BLaER1 (cell line): ENCODE measurements around the gene P2RX2.
"Not testable (repeated sequence)": the region's sequence is repeated elsewhere in the genome, so short reads cannot be mapped to it uniquely, and the experiment has no call there.

Experiments used
- H3K27ac ChIP-seq: shearing (Covaris generic); formaldehyde crosslinking; 2 replicates; pipeline ENCODE4 v1.8.1; 2022
- H3K27me3 ChIP-seq: shearing (Covaris generic); formaldehyde crosslinking; 2 replicates; pipeline ENCODE4 v1.8.1; 2022
- H3K36me3 ChIP-seq: shearing (Covaris generic); formaldehyde crosslinking; 2 replicates; pipeline ENCODE4 v1.8.1; 2022
- H3K4me1 ChIP-seq: shearing (Covaris generic); formaldehyde crosslinking; 2 replicates; pipeline ENCODE4 v1.8.1; 2022
- H3K4me2 ChIP-seq: shearing (Covaris generic); formaldehyde crosslinking; 2 replicates; pipeline ENCODE4 v1.8.1; 2022
- H3K4me3 ChIP-seq: shearing (Covaris generic); formaldehyde crosslinking; 2 replicates; pipeline ENCODE4 v1.8.1; 2022
- H3K9ac ChIP-seq: shearing (Covaris generic); formaldehyde crosslinking; 2 replicates; pipeline ENCODE4 v1.8.1; 2022
- H3K9me3 ChIP-seq: shearing (Covaris generic); formaldehyde crosslinking; 2 replicates; pipeline ENCODE4 v1.8.1; 2022
- H4K20me1 ChIP-seq: shearing (Covaris generic); formaldehyde crosslinking; 2 replicates; pipeline ENCODE4 v1.8.1; 2022
- Cebpa-rat ChIP-seq: shearing (Covaris generic); IDR thresholded peaks from 2 replicates; pipeline ENCODE4 v1.8.1; 2022

Gene P2RX2

DNA sequence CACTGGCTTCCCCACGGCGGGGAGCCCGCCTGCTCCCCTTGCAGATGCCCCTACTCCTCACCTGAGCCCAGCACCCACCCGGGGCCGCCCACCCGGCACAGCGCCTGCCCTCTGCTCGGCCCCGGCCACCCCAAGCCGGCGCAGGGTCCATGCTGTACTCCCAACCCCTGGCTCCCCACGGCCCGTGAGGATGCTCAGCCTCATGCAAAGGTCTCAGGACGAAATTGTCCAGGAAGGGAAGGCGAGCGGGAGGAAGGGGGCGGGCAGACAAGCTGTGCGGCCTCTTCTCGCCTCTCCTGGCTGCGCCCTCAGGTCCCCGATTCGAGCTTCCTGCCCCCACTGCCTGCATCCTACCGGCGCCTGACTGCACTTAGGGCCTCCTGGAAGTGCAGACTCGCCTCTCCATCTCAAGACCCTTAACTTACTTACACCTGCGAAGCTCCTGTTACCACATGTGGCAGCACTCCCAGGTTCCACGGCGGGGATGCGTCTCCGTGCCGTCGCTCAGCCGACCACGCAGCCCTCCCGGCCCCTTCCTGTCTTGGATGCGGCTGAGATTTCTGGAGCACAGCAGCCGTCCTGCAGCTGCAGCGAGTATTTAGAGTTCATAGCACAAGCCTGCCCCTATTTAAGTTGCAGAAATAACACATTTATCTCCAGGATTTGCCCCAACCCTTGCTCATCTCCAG lies 26.1 kb upstream of the P2RX2 start:
- Histone ChIP-seq H3K9me3 (no peaks in the 10 kb centered on the region), H3K27ac (no peak overlapping the region)

DNA sequence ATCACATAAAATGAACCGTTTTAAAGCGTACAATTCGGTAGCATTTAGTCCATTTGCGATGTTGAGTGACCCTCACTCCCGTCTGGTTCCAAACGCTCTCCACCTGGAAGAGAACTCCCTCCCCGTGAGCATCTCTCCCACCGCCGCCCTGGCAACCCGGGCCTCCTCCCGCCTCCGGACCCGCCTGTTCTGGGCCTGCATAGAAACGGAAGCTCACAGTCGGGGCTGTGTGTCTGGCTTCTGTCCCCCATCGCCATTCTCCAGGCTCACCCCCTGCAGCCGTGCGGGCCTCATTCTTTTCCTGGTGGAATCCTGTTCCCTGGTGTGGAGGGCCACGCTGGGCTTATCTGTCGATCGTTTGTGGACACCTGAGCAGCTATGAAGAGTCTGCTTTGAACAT lies 25.5 kb upstream of the P2RX2 start:
- no peak for TF ChIP-seq Cebpa-rat
- Histone ChIP-seq H3K27me3 (no peaks in the 10 kb centered on the region), H3K27ac (no peak overlapping the region), H3K4me2 (no peak overlapping the region), H3K4me1 (peaks cover 14% of the 10 kb centered on the region), H3K4me3 (no peak overlapping the region), H4K20me1 (no peaks in the 10 kb centered on the region), H3K36me3 (no peaks in the 10 kb centered on the region), H3K9ac (no peak overlapping the region), H3K9me3 (no peaks in the 10 kb centered on the region)

More for the DNA sequence above, 26.1 kb upstream of the P2RX2 start:
- Histone ChIP-seq H3K4me2 (no peak overlapping the region), H3K36me3 (no peaks in the 10 kb centered on the region), H3K4me1 (peaks cover 11% of the 10 kb centered on the region), H3K9ac (no peak overlapping the region), H3K27me3 (no peaks in the 10 kb centered on the region), H4K20me1 (no peaks in the 10 kb centered on the region), H3K4me3 (no peak overlapping the region)
- TF ChIP-seq Cebpa-rat = no peak

DNA sequence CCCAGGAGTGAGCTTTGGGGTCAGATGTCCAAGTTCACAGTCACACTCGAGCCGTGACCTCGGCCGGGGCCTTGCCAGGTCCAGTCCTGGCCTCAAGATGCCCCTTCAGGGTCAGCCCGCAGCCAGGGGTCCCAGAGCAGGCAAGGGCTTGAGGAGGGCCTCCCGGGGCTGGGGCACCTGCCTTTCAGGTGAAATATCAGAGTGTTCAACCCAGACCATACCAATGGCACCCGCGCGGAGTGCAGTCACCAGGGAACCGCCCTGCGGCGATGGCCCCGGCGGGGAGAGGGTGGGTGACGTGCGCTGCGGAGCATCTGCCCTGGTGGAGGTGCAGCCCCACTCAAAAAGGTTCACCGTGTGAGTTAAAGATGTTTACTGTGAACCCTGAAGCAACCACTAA lies 25.1 kb upstream of the P2RX2 start:
- no peak overlapping the region for H3K4me3 ChIP-seq
- no peak for TF ChIP-seq Cebpa-rat
- H3K4me1 ChIP-seq = peaks cover 14% of the 10 kb centered on the region
- H4K20me1 ChIP-seq = no peaks in the 10 kb centered on the region
- H3K4me2 ChIP-seq = peak overlapping the region; percentile 25
- no peak overlapping the region for H3K9ac ChIP-seq
- no peaks in the 10 kb centered on the region for H3K9me3 ChIP-seq
- H3K27me3 ChIP-seq = no peaks in the 10 kb centered on the region
- no peak overlapping the region for H3K27ac ChIP-seq
- no peaks in the 10 kb centered on the region for H3K36me3 ChIP-seq

DNA sequence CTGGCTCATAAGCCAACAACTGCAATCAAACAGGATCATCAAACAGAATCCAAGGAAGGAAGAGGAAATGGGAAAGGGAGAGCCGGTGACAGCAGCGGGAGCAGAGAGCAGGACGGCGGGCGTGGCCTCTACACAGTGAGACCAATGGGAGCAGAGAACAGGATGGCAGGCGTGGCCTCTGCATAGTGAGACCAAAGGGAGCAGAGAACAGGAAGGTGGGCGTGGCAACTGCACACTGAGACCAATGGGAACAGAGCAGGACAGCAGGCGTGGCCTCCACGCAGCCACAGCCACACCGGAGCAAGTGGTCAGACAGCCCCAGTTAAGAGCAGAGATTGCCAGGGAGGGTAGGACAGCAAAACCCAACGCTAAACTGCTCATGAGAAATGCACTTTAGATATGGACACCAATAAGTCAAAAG lies 24.6 kb upstream of the P2RX2 start:
- no peaks in the 10 kb centered on the region for H3K9me3 ChIP-seq
- peak overlapping the region; percentile 25 for H3K4me2 ChIP-seq
- H3K4me1 ChIP-seq = peaks cover 14% of the 10 kb centered on the region
- H3K4me3 ChIP-seq = no peak overlapping the region
- TF ChIP-seq Cebpa-rat = no peak
- H3K9ac ChIP-seq = no peak overlapping the region
- no peak overlapping the region for H3K27ac ChIP-seq
- H3K36me3 ChIP-seq = no peaks in the 10 kb centered on the region
- no peaks in the 10 kb centered on the region for H3K27me3 ChIP-seq
- H4K20me1 ChIP-seq = no peaks in the 10 kb centered on the region

DNA sequence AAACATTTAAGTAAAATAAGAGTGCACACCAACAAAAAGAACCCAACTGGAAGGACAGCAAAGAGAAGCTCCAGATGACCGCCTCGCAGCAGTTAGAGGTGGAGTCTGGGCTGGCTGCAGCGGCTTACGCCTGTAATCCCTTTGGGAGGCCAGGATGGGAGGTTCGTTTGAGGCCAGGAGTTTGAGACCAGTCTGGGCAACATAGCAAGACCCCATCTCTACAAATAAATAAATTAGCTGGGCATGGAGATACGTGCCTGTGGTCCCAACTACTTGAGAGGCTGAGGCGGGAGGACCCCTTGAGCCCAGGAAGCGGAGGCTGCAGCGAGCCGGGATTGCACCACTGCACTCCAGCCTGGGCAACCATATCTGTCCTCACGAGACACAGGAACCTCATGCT lies 23.4 kb upstream of the P2RX2 start:
- no peaks in the 10 kb centered on the region for H3K27me3 ChIP-seq
- no peaks in the 10 kb centered on the region for H3K36me3 ChIP-seq
- H3K9me3 ChIP-seq = no peaks in the 10 kb centered on the region
- H3K27ac ChIP-seq = no peak overlapping the region
- TF ChIP-seq Cebpa-rat = no peak
- peaks cover 24% of the 10 kb centered on the region for H3K4me1 ChIP-seq
- no peak overlapping the region for H3K4me3 ChIP-seq
- H3K9ac ChIP-seq = no peak overlapping the region
- H3K4me2 ChIP-seq = no peak overlapping the region
- H4K20me1 ChIP-seq = no peaks in the 10 kb centered on the region

DNA sequence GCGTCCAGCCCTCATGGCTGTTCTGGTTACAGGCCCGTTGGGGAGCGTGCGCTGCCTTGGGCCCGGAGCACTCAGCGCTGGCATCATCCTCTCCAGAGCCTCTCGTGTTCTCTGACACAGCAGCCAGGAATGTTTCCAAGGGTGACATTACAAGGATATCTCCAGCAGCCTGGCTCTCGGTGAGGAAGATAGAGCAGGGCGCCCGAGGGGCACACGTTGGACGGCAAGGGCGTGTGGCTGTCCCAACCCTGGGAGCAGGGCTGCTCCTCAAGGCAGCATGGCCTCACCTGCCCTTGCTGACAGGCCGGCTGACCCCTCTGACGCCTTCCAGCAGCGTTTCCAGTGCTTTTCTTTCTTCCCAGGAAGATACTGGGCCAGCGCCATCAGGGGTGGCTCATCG lies 22.6 kb upstream of the P2RX2 start:
- peaks cover 32% of the 10 kb centered on the region for H3K4me1 ChIP-seq
- no peak overlapping the region for H3K9ac ChIP-seq
- no peak overlapping the region for H3K4me2 ChIP-seq
- H3K4me3 ChIP-seq = no peak overlapping the region
- H3K27ac ChIP-seq = no peak overlapping the region
- H3K36me3 ChIP-seq = no peaks in the 10 kb centered on the region
- no peaks in the 10 kb centered on the region for H3K9me3 ChIP-seq
- no peak for TF ChIP-seq Cebpa-rat
- H3K27me3 ChIP-seq = no peaks in the 10 kb centered on the region
- H4K20me1 ChIP-seq = no peaks in the 10 kb centered on the region

DNA sequence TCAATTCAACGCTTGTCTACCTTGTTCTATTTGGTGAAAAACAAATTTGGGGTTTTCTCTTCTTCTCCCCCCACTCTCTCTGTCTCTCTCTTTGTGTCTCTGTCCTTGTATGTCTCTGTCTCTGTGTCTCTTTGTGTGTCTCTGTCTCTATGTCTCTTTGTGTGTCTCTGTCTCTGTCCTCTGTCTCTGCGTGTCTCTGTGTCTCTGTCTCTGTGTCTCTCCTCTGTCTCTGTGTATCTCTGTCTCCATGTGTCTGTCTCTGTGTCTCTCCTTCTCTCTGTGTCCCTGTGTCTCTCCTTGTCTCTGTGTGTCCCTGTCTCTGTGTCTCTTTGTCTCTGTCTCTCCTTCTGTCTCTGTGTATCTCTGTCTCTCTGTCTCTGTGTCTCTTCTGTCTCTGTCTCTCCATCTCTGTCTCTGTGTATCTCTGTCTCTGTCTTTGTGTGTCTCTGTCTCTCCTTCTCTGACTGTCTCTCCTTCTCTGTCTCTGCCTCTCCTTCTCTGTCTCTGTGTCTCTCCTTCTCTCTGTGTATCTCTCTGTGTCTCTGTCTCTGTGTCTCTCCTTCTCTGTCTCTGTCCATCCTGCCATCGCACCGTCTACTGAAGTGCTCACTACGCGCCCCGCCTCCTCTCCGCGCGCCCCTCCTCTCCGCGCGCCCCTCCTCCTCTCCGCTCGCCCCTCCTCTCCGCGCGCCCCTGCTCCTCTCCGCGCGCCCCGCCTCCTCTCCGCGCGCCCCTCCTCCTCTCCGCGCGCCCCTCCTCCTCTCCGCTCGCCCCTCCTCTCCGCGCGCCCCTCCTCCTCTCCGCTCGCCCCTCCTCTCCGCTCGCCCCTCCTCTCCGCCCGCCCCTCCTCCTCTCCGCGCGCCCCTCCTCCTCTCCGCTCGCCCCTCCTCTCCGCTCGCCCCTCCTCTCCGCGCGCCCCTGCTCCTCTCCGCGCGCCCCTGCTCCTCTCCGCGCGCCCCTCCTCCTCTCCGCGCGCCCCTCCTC lies 21.0 kb upstream of the P2RX2 start:
- Histone ChIP-seq H4K20me1 (no peaks in the 10 kb centered on the region), H3K4me2 (peak overlapping the region; percentile 81), H3K9ac (no peak overlapping the region), H3K4me3 (peak overlapping the region; percentile 65), H3K27me3 (peaks cover 7% of the 10 kb centered on the region), H3K36me3 (no peaks in the 10 kb centered on the region), H3K9me3 (no peaks in the 10 kb centered on the region), H3K4me1 (peaks cover 38% of the 10 kb centered on the region), H3K27ac (no peak overlapping the region)
- no peak for TF ChIP-seq Cebpa-rat

DNA sequence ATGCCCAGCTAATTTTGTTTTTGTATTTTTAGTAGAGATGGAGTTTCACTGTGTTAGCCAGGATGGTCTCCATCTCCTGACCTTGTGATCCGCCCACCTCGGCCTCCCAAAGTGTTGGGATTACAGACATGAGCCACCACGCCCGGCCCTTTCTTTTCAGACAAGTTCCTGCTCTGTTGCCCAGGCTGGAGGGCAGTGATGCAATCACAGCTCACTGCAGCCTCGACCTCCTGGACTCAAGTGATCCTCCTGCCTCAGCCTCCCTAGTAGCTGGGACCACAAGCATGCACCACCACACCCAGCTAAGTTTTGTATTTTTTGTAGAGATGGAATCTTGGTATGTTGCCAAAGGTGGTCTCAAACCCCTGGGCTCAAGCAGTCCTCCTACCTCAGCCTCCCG lies 19.1 kb upstream of the P2RX2 start:
- H4K20me1 ChIP-seq, H3K36me3 ChIP-seq, H3K9me3 ChIP-seq: not testable (repeated sequence)
- peak overlapping the region; percentile 83 for H3K27ac ChIP-seq
- peaks cover 32% of the 10 kb centered on the region for H3K4me1 ChIP-seq
- H3K27me3 ChIP-seq = peaks cover 26% of the 10 kb centered on the region
- H3K4me2 ChIP-seq = peak overlapping the region; percentile 93
- peak overlapping the region; percentile 65; the same call in 1 of the 2 replicates for H3K4me3 ChIP-seq
- H3K9ac ChIP-seq = peak overlapping the region; percentile 74; the same call in 1 of the 2 replicates
- peak; percentile 72 for TF ChIP-seq Cebpa-rat

DNA sequence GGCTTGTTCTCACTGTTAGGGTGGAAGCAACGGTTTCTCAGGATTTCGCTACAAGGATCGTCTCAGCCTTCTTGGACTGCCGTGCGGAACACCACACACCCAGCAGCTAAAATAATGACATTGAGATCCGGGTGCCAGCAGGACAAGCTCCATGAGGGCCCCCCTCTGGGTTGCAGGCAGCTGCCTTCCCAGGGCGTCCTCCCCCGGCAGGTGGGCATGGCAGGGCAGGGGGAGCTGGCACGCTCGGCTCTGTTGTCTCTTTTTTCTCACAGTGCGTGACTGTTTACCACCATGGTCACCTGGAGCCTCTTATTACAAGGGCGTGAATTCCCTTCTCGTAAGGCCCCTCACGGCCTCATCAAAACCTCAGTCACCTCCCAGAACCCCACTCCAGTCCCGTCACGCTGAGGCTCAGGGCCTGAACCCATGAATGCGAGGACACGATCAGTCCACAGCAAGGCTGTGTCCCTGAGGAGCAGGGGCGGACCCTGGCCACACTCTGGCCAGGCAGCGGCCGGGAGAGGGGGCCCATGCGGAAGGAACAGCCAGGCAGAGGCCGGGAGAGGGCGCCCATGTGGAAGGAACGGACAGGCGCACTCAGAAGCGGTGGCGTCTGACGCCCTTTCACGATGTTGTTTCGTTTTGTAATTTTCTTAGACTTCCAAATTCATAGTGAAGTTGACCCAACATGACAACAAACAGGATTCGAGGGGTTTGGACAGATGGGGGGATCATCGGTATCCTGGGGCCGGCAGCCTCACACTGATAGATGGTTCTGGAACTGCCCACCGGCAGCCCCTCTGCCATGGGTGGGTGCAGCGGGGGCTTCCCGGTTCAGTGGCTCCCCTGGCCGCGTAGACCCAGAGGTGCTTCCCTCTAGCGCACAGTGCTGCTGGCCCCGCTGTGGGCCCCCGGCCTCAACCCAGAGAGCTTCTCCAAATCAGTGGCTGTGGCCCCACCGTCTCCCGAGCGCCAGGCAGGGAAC lies 18.2 kb upstream of the P2RX2 start:
- Histone ChIP-seq H3K9ac (peak overlapping the region; percentile 71), H4K20me1 (no peaks in the 10 kb centered on the region), H3K9me3 (no peaks in the 10 kb centered on the region), H3K4me3 (peak overlapping the region; percentile 64), H3K27me3 (peaks cover 34% of the 10 kb centered on the region), H3K4me1 (peaks cover 32% of the 10 kb centered on the region), H3K27ac (peak overlapping the region; percentile 70), H3K4me2 (peak overlapping the region; percentile 93), H3K36me3 (no peaks in the 10 kb centered on the region)
- TF ChIP-seq Cebpa-rat = no peak
